Measurements from ENCODE around the gene ASTL. TPM values are rescaled to one million over a fixed set of nuclear protein-coding genes. Genes with fewer than 3 reads are reported as not detected.

ASTL gene
- total RNA-seq, 1 donor from 2014 or later, result not detected

DNA sequence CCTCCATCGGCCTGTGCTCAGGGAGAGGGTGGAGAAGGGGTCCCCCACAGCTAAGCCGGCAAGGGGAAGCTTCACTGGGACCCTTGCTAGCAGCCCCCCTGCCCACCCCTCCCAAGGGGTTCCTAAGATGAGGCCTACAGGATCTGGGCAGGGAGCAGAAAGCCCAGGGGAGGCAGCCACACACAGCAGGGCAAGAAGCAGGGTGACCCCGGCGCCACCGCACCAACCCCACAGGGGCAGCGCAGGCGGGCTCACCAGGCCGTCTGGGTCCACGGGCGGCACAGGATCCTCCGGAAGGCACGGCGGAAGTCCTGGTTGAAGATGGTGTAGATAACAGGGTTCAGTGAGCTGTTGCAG lies 23.8 kb downstream of the ASTL start:
- DNase-seq (ENCODE audit: low spot score), result no peak

DNA sequence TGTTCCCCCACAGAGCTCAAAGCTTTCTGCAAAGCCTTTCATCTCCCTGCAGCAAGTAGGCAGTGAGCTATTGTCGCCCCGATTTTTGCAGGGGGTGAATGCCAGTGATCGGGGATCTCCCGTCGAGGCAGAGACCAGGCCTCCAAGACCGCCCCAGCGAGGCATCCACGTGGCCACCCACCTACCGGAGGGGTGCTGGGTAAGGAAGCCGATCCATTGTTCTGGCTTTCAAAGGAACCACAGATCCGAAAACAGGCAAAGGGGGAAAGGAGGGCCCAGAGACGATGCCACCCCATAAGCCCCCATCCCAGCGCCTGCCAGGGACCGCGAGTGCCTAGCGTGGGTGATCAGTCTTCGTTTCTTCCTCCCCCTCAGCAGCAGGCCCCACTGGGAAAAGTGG lies 24.4 kb downstream of the ASTL start:
- TF ChIP-seq, protein P1, sequence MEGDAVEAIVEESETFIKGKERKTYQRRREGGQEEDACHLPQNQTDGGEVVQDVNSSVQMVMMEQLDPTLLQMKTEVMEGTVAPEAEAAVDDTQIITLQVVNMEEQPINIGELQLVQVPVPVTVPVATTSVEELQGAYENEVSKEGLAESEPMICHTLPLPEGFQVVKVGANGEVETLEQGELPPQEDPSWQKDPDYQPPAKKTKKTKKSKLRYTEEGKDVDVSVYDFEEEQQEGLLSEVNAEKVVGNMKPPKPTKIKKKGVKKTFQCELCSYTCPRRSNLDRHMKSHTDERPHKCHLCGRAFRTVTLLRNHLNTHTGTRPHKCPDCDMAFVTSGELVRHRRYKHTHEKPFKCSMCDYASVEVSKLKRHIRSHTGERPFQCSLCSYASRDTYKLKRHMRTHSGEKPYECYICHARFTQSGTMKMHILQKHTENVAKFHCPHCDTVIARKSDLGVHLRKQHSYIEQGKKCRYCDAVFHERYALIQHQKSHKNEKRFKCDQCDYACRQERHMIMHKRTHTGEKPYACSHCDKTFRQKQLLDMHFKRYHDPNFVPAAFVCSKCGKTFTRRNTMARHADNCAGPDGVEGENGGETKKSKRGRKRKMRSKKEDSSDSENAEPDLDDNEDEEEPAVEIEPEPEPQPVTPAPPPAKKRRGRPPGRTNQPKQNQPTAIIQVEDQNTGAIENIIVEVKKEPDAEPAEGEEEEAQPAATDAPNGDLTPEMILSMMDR (IDR thresholded peaks at IDR 0.05), result no peak
- TF ChIP-seq EZH2 (IDR thresholded peaks at IDR 0.05), result no peak
- TF ChIP-seq EZH2phosphoT487 (IDR thresholded peaks at IDR 0.05), result no peak
- Histone ChIP-seq H3K27ac (no peak overlapping the region), H2AFZ (replicated peaks) (no peak overlapping the region), H3K79me2 (ENCODE audit: low read depth) (no peaks in the 10 kb centered on the region), H3K4me3 (no peak overlapping the region), H3K9me3 (ENCODE audit: low read depth) (no peaks in the 10 kb centered on the region), H3K4me2 (no peak overlapping the region), H3K9ac (no peak overlapping the region), H3K4me1 (peaks cover 11% of the 10 kb centered on the region), H3F3A (ENCODE audit: low read depth) (no peaks in the 10 kb centered on the region), H3K36me3 (no peaks in the 10 kb centered on the region), H4K20me1 (ENCODE audit: low read depth) (no peaks in the 10 kb centered on the region), H3K27me3 (peaks cover 38% of the 10 kb centered on the region)
- H3K27me3 Mint-ChIP-seq (ENCODE audit: insufficient read depth, low read depth), result peaks cover 20% of the 10 kb centered on the region
- H3K27ac Mint-ChIP-seq, result no peak overlapping the region
- peaks cover 2% of the 10 kb centered on the region for H3K9me3 Mint-ChIP-seq
- no peak for DNase-seq (ENCODE audit: low spot score)
- H3K4me1 Mint-ChIP-seq, result peaks cover 17% of the 10 kb centered on the region
- H3K4me3 Mint-ChIP-seq, result no peak overlapping the region
- H3K36me3 Mint-ChIP-seq, result peaks cover 5% of the 10 kb centered on the region

More for the DNA sequence above, 23.8 kb downstream of the ASTL start:
- Histone ChIP-seq H3K27me3 (peaks cover 44% of the 10 kb centered on the region), H3K27ac (no peak overlapping the region), H3K9me3 (ENCODE audit: low read depth) (no peaks in the 10 kb centered on the region), H3K4me2 (no peak overlapping the region), H3K36me3 (no peaks in the 10 kb centered on the region), H4K20me1 (ENCODE audit: low read depth) (no peaks in the 10 kb centered on the region), H2AFZ (replicated peaks) (no peak overlapping the region), H3K4me1 (peaks cover 7% of the 10 kb centered on the region), H3K79me2 (ENCODE audit: low read depth) (no peaks in the 10 kb centered on the region), H3K9ac (no peak overlapping the region), H3F3A (ENCODE audit: low read depth) (no peaks in the 10 kb centered on the region), H3K4me3 (no peak overlapping the region)
- Mint-ChIP-seq H3K9me3 (peaks cover 2% of the 10 kb centered on the region), H3K4me1 (peaks cover 11% of the 10 kb centered on the region), H3K27me3 (ENCODE audit: insufficient read depth, low read depth) (peaks cover 19% of the 10 kb centered on the region), H3K27ac (no peak overlapping the region), H3K4me3 (peak overlapping the region; percentile 65), H3K36me3 (peaks cover 5% of the 10 kb centered on the region)
- TF ChIP-seq, protein P1 (IDR thresholded peaks at IDR 0.05), result no peak
- TF ChIP-seq EZH2 (IDR thresholded peaks at IDR 0.05) (no peak), EZH2phosphoT487 (IDR thresholded peaks at IDR 0.05) (no peak)

DNA sequence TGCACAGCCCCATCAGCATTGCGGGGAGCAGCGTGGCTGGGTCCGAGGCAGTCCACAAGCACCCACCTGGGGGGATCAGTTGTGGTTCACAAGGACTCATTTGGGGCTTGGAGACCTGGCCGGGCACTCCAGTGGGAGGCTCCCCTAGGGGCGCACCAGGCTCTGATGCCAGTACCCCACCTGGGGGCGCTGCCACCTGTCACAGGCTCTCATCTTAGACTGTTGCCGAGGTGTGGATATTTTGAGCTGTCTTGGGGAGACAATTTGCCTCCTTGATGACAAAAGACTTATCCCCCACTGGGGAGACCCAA lies 25.0 kb downstream of the ASTL start:
- Mint-ChIP-seq H3K9me3 (peaks cover 2% of the 10 kb centered on the region), H3K36me3 (peaks cover 5% of the 10 kb centered on the region), H3K4me1 (peaks cover 23% of the 10 kb centered on the region), H3K27ac (no peak overlapping the region), H3K27me3 (ENCODE audit: insufficient read depth, low read depth) (peaks cover 19% of the 10 kb centered on the region), H3K4me3 (no peak overlapping the region)
- no peaks in the 10 kb centered on the region for H3K36me3 ChIP-seq
- no peaks in the 10 kb centered on the region for H3K79me2 ChIP-seq (ENCODE audit: low read depth)
- H3K9me3 ChIP-seq (ENCODE audit: low read depth), result no peaks in the 10 kb centered on the region
- H3K4me1 ChIP-seq, result peaks cover 17% of the 10 kb centered on the region
- H3F3A ChIP-seq (ENCODE audit: low read depth), result peaks cover 4% of the 10 kb centered on the region
- H3K4me3 ChIP-seq, result no peak overlapping the region
- H3K4me2 ChIP-seq, result no peak overlapping the region
- peaks cover 32% of the 10 kb centered on the region for H3K27me3 ChIP-seq
- TF ChIP-seq EZH2phosphoT487 (IDR thresholded peaks at IDR 0.05), result no peak
- TF ChIP-seq, protein P1 (IDR thresholded peaks at IDR 0.05), result peak; percentile 31
- DNase-seq (ENCODE audit: low spot score), result no peak
- H3K9ac ChIP-seq, result no peak overlapping the region
- H4K20me1 ChIP-seq (ENCODE audit: low read depth), result no peaks in the 10 kb centered on the region
- no peak overlapping the region for H3K27ac ChIP-seq
- no peak overlapping the region for H2AFZ ChIP-seq (replicated peaks)

All from neural progenitor cell (in vitro differentiated cells).